GM12878 (cell line): ENCODE results near the gene MAGI3. TPM values are rescaled to one million over a fixed set of nuclear protein-coding genes. Genes with fewer than 3 reads are reported as not detected.

Source experiments
- ATAC-seq: fragments of 200-7000 bp; cut with Tn5 transposase; 3 replicates; pipeline ENCODE4 v1.9.1; 2020; ENCODE audit warnings: mild to moderate bottlenecking, moderate library complexity
- BruUV-seq: library from RNA; stranded (reverse); fragments of 400-500 nt; replicated peaks from 2 replicates; lab custom pipeline; 2021; lab: Mats Ljungman, UMichigan
- CTCF ChIA-PET: fragments of 300-600 bp; sonication (Branson Sonifier 250); formaldehyde crosslinking; extraction: SDS; loops from one replicate; lab custom pipeline; 2021; ENCODE audit warnings: inconsistent platforms; lab: Yijun Ruan, JAX
- POLR2A ChIA-PET: fragments of 350-600 bp; formaldehyde crosslinking; extraction: SDS; loops from one replicate; lab custom pipeline; 2021; ENCODE audit warnings: inconsistent platforms; lab: Charles Lee
- RAD21 ChIA-PET: fragments of 300-600 bp; sonication (Branson Sonifier 250); formaldehyde crosslinking; loops from one replicate; lab custom pipeline; 2023; ENCODE audit warnings: antibody characterized with exemption; ENCODE audit not compliant: unreplicated experiment; lab: Charles Lee
- SMC1A ChIA-PET: fragments of 300-600 bp; sonication (Branson Sonifier 250); formaldehyde crosslinking; loops from one replicate; lab custom pipeline; 2023; ENCODE audit not compliant: unreplicated experiment, uncharacterized antibody; lab: Charles Lee
- DNase-seq: peaks from one replicate; pipeline ENCODE4 v3.0.0-alpha.2; 2011; ENCODE audit warnings: low read depth, low spot score
- FAIRE-seq: peaks from 3 replicates; lab custom pipeline; 2011; peaks lifted over from hg19 to GRCh38; lab: Jason Lieb, UNC
- H2AFZ ChIP-seq: 2 replicates; pipeline ENCODE4 v1.6.0; 2011; ENCODE audit warnings: low read depth, low read length, control low read depth; ENCODE audit not compliant: control insufficient read depth
- H3K27ac ChIP-seq: 2 replicates; pipeline ENCODE4 v1.5.1; 2011; ENCODE audit warnings: control low read depth; ENCODE audit not compliant: control insufficient read depth, insufficient read depth
- H3K27me3 ChIP-seq, 2 experiments: replicated peaks in 1 of 2; 2 replicates each; pipeline versions ENCODE4 v1.6.0 to v1.6.1; 2011; ENCODE audit warnings: low read length in 1 of 2; ENCODE audit not compliant: control insufficient read depth in 2 of 2, insufficient read depth in 2 of 2
- H3K36me3 ChIP-seq, 2 experiments: 2 replicates each; pipeline ENCODE4 v1.5.1; 2011; ENCODE audit warnings: low read length in 1 of 2; ENCODE audit not compliant: control insufficient read depth in 2 of 2, insufficient read depth in 2 of 2
- H3K4me1 ChIP-seq: 2 replicates; pipeline ENCODE4 v1.6.1; 2011; ENCODE audit warnings: mild to moderate bottlenecking, low read length, moderate library complexity, mixed read lengths; ENCODE audit not compliant: control insufficient read depth, insufficient read depth
- H3K4me2 ChIP-seq: 2 replicates; pipeline ENCODE4 v1.6.0; 2011; ENCODE audit warnings: control low read depth; ENCODE audit not compliant: control insufficient read depth, insufficient read depth
- H3K4me3 ChIP-seq: fragments of 200-600 bp; sonication (generic); 2 replicates; pipeline ENCODE4 v1.5.1; 2016
- H3K79me2 ChIP-seq: 2 replicates; pipeline ENCODE4 v1.6.0; 2011; ENCODE audit warnings: low read length; ENCODE audit not compliant: control insufficient read depth, insufficient read depth
- H3K9ac ChIP-seq: 2 replicates; pipeline ENCODE4 v1.8.0; 2011; ENCODE audit warnings: low read length, control low read depth, mixed read lengths; ENCODE audit not compliant: control insufficient read depth, insufficient read depth
- H3K9me3 ChIP-seq: replicated peaks from 3 replicates; pipeline ENCODE4 v1.5.1; 2011; ENCODE audit warnings: mild to moderate bottlenecking, low read length; ENCODE audit not compliant: control insufficient read depth, insufficient read depth
- H4K20me1 ChIP-seq: 2 replicates; pipeline ENCODE4 v1.6.0; 2011; ENCODE audit not compliant: control insufficient read depth, insufficient read depth
- BCL11A ChIP-seq: IDR thresholded peaks from 2 replicates; pipeline ENCODE4 v1.6.1; 2011; ENCODE audit warnings: low read depth, low read length
- BRCA1 ChIP-seq: IDR thresholded peaks from 2 replicates; pipeline ENCODE4 v1.6.1; 2011; ENCODE audit warnings: low read depth, low read length, improper control_type of control experiment
- CHD1 ChIP-seq: IDR thresholded peaks from 2 replicates; pipeline ENCODE4 v1.6.1; 2012; ENCODE audit warnings: low read depth, low read length, improper control_type of control experiment
- CREB1 ChIP-seq: IDR thresholded peaks from 2 replicates; pipeline ENCODE4 v1.6.1; 2012; ENCODE audit warnings: low read depth, mild to moderate bottlenecking, inconsistent platforms
- EGR1 ChIP-seq, 2 experiments: IDR thresholded peaks; 1 replicate in 1 of 2; 2 replicates in 1 of 2; pipeline ENCODE4 v1.6.1; 2011 to 2012; ENCODE audit warnings: low read depth in 2 of 2, low read length in 2 of 2, borderline replicate concordance in 1 of 2, mild to moderate bottlenecking in 1 of 2, moderate library complexity in 1 of 2
- EZH2 ChIP-seq: IDR thresholded peaks from 2 replicates; pipeline ENCODE4 v1.6.1; 2012; ENCODE audit warnings: low read depth, mild to moderate bottlenecking, control low read depth, inconsistent platforms, low read length, borderline replicate concordance; ENCODE audit not compliant: control insufficient read depth
- FOXK2 ChIP-seq: fragments of 450-650 bp; IDR thresholded peaks from 2 replicates; pipeline ENCODE4 v1.6.1; 2017; ENCODE audit warnings: mild to moderate bottlenecking, moderate library complexity
- HDGF ChIP-seq: fragments of 450-650 bp; IDR thresholded peaks from 2 replicates; pipeline ENCODE4 v1.6.1; 2016; ENCODE audit warnings: antibody characterized with exemption
- MEF2B ChIP-seq: fragments of 450-650 bp; IDR thresholded peaks from 2 replicates; pipeline ENCODE4 v1.6.1; 2018; ENCODE audit warnings: mild to moderate bottlenecking, moderate library complexity; ENCODE audit not compliant: partially characterized antibody, poor library complexity, severe bottlenecking
- NFYA ChIP-seq: IDR thresholded peaks from 2 replicates; pipeline ENCODE4 v1.6.1; 2011; ENCODE audit warnings: low read depth, mild to moderate bottlenecking, low read length, improper control_type of control experiment, borderline replicate concordance
- PML ChIP-seq: IDR thresholded peaks from 2 replicates; pipeline ENCODE4 v1.6.1; 2012; ENCODE audit warnings: low read length, inconsistent platforms
- SPI1 ChIP-seq: IDR thresholded peaks from 2 replicates; pipeline ENCODE4 v1.6.1; 2011; ENCODE audit warnings: low read depth, mild to moderate bottlenecking, low read length, moderate library complexity, borderline replicate concordance; ENCODE audit not compliant: insufficient read depth
- YBX1 ChIP-seq: fragments of 450-650 bp; IDR thresholded peaks from 2 replicates; pipeline ENCODE4 v1.6.1; 2016; ENCODE audit warnings: antibody characterized with exemption
- ZNF622 ChIP-seq: fragments of 450-650 bp; IDR thresholded peaks from 2 replicates; pipeline ENCODE4 v1.6.1; 2017; ENCODE audit warnings: mild to moderate bottlenecking, inconsistent platforms
- WGBS: methylation state at CpG from one replicate; pipeline ENCODE4 v1.1.6; 2016; ENCODE audit warnings: low lambda C conversion rate; ENCODE audit not compliant: insufficient replicate concordance, insufficient coverage; ENCODE audit errors: missing lambda C conversion rate; 5-methylcytosine and 5-hydroxymethylcytosine counted together
- in situ Hi-C: fragments of 300-500 bp; cut with MboI; formaldehyde crosslinking; loops from 9 replicates; pipeline ENCODE4 v1.14.3; 2018; ENCODE audit warnings: mixed read lengths
- intact Hi-C: fragments of 100-400 bp; cut with micrococcal nuclease; formaldehyde crosslinking; loops from one replicate; pipeline ENCODE4 v1.14.2; 2022; ENCODE audit not compliant: unreplicated experiment
- polyA plus RNA-seq, 11 experiments: library from polyadenylated mRNA; depleted of rRNA in 4 of 11; unstranded in 6 of 11; stranded (reverse) in 5 of 11; fragments of >200 nt; fragmentation: Nextera tagmentation in 4 of 11; fragmentation: Illumina TruSeq in 1 of 11; extraction: Ambion mirVana in 4 of 11; extraction: Trizol in 1 of 11; gene quantifications; 1 replicate in 1 of 11; 2 replicates in 10 of 11; pipeline versions ENCODE4 v1.2.1 to v1.2.3, GENCODE V29; 2011 to 2016; ENCODE audit warnings: inconsistent platforms in 2 of 11, missing spikeins in 2 of 11, low read depth in 1 of 11
- total RNA-seq, 4 experiments: library from RNA; depleted of rRNA in 3 of 4; stranded (reverse); fragments of >200 nt in 3 of 4; fragmentation: Illumina TruSeq in 1 of 4; extraction: Trizol in 1 of 4; gene quantifications; 2 replicates each; pipeline versions ENCODE4 v1.2.1 to v1.2.3, GENCODE V29; 2013 to 2021

Gene MAGI3
- total and polyA plus RNA-seq, 10 of the 15 experiments (the other 5 are each of a cell fraction or from before 2014, with no cell fraction given): 0.17 to 0.65 (median 0.32) TPM

- Histone ChIP-seq H2AFZ (no peak overlapping the region), H4K20me1 (no peaks in the 10 kb centered on the region), H3K36me3 (no peaks in the 10 kb centered on the region), H3K9me3 (no peaks in the 10 kb centered on the region), H3K27me3 (no peaks in the 10 kb centered on the region), H3K9ac (no peak overlapping the region), H3K27ac (no peak overlapping the region), H3K4me3 (no peak overlapping the region), H3K4me2 (no peak overlapping the region), H3K79me2 (no peaks in the 10 kb centered on the region), H3K4me1 (no peaks in the 10 kb centered on the region)
- RAD21 ChIA-PET: no interaction called here
- whole genome bisulfite sequencing: 75% methylated on average over 3 of the region's 3 CpGs
- intact Hi-C loops: no loop called here
- no peak for FAIRE-seq
- CTCF ChIA-PET: no interaction called here
- no TSS peak for BruUV-seq
- no peak for TF ChIP-seq YBX1
- no peak for TF ChIP-seq FOXK2
- TF ChIP-seq BCL11A: no peak
- TF ChIP-seq PML: no peak
- no peak for TF ChIP-seq SPI1
- no peak for TF ChIP-seq BRCA1
- no peak for TF ChIP-seq CREB1
- no peak for TF ChIP-seq CHD1
- TF ChIP-seq MEF2B: no peak
- no peak for TF ChIP-seq ZNF622
- TF ChIP-seq NFYA: no peak
- no peak for TF ChIP-seq EZH2
- TF ChIP-seq EGR1 (IDR thresholded peaks at IDR 0.05; ENCODE audit: borderline replicate concordance in 1 of 2, low read depth in 2 of 2, low read length in 2 of 2): no peak
- no peak for TF ChIP-seq HDGF
- SMC1A ChIA-PET: no interaction called here
- DNase-seq: no peak
- in situ Hi-C loops: no loop called here
- no peak for ATAC-seq
- POLR2A ChIA-PET: no interaction called here
These were observed 218.1 kb downstream of the MAGI3 start for GRCh38 chr1:113608399-113608798.
